ENCODE results near the gene OAS1. TPM values are rescaled to one million over a fixed set of nuclear protein-coding genes. Genes with fewer than 3 reads are reported as not detected.
A peak's percentile ranks its signal among the peaks of the same experiment; 100 is the strongest.

The OAS1 gene
- total and polyA plus RNA-seq, 9 of the 15 experiments (the other 6 are each of a cell fraction or from before 2014, with no cell fraction given) = 0.06 to 0.25 TPM; not detected in 7

DNA sequence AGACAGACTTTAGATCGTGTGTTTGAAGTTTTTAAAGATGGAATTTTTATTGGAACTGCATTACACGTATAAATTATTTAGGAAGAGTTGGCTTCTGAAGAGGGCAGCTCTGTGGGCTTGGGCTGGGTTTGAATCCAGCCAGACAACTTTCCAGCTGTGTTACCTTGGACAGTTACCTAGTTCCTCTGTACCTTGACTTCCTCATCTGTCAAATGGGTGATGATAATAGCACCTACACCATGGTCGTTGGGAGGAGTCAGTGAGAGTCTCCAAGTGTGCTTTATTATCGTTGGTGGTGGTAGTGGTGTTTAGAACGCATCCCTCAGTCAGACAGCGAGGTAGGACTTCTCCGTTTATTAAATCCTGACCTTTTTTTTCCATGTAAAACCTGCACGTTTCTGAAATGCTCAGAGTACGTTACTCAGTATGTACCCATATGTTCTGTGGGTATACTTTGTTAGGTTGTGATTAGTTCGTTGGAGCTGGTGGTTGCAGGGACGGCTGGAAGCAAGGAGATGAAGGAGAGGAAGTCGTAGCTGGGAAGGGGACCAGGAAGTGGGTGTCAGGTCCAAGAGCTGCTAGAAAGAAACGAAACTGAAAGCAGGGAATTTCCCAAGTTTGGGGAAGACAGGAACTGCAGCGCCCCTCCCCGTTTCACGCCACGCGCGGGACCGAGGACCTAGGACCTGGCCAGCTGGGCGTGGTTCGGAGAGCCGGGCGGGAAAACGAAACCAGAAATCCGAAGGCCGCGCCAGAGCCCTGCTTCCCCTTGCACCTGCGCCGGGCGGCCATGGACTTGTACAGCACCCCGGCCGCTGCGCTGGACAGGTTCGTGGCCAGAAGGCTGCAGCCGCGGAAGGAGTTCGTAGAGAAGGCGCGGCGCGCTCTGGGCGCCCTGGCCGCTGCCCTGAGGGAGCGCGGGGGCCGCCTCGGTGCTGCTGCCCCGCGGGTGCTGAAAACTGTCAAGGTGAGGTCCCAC is 31.3 kb downstream of the OAS1 start, which contains the start of gene OAS3 (continued):
- TF ChIP-seq, protein P1, sequence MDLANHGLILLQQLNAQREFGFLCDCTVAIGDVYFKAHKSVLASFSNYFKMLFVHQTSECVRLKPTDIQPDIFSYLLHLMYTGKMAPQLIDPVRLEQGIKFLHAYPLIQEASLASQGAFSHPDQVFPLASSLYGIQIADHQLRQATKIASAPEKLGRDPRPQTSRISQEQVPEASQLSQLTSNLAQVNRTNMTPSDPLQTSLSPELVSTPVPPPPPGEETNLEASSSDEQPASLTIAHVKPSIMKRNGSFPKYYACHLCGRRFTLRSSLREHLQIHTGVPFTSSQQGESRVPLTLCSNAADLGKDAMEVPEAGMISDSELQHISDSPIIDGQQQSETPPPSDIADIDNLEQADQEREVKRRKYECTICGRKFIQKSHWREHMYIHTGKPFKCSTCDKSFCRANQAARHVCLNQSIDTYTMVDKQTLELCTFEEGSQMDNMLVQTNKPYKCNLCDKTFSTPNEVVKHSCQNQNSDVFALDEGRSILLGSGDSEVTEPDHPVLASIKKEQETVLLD (IDR thresholded peaks at IDR 0.05) = no peak
- TF ChIP-seq CREB1 (IDR thresholded peaks at IDR 0.05) = no peak
- TF ChIP-seq CREB1 (CRISPR knock-in tag; IDR thresholded peaks at IDR 0.05) = 0 out of 2 replicates have a peak, but pooled peaks have one; percentile 9
- TF ChIP-seq CHD4 (IDR thresholded peaks at IDR 0.05; ENCODE audit: insufficient read depth, insufficient replicate concordance, low read depth, low read length, poor library complexity, severe bottlenecking) = peak; percentile 79
- no peak for TF ChIP-seq FUS (optimal IDR thresholded peaks at IDR 0.05; ENCODE audit: low read depth, low read length)
- TF ChIP-seq, protein P2, sequence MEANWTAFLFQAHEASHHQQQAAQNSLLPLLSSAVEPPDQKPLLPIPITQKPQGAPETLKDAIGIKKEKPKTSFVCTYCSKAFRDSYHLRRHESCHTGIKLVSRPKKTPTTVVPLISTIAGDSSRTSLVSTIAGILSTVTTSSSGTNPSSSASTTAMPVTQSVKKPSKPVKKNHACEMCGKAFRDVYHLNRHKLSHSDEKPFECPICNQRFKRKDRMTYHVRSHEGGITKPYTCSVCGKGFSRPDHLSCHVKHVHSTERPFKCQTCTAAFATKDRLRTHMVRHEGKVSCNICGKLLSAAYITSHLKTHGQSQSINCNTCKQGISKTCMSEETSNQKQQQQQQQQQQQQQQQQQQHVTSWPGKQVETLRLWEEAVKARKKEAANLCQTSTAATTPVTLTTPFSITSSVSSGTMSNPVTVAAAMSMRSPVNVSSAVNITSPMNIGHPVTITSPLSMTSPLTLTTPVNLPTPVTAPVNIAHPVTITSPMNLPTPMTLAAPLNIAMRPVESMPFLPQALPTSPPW (CRISPR knock-in tag; IDR thresholded peaks at IDR 0.05) = peak; percentile 42; the same call in 1 of the 2 replicates
- TF ChIP-seq ATF7 (IDR thresholded peaks at IDR 0.05) = no peak; the same call in 1 of the 2 replicates
- peak; percentile 67 for TF ChIP-seq POLR2G (IDR thresholded peaks at IDR 0.05; ENCODE audit: low read depth, low read length)
